ENCODE results near the gene BTBD9. TPM values are rescaled to one million over a fixed set of nuclear protein-coding genes. Genes with fewer than 3 reads are reported as not detected.
A peak's percentile ranks its signal among the peaks of the same experiment; 100 is the strongest.

Gene BTBD9
- total RNA-seq, 6 experiments from 2014 or later = 4.5 to 7.5 (median 5.7) TPM

- Histone ChIP-seq H3K27me3 (no peaks in the 10 kb centered on the region), H3K27ac (no peak overlapping the region), H3K4me3 (no peak overlapping the region), H3K9me3 (no peaks in the 10 kb centered on the region), H3K4me1 (no peaks in the 10 kb centered on the region), H3K36me3 (no peaks in the 10 kb centered on the region)
- DNase-seq (no peak), ATAC-seq (no peak)
- WGBS (ENCODE audit: insufficient coverage, low coverage, low lambda C conversion rate, missing lambda C conversion rate) = 86% methylated on average over 6 of the region's 11 CpGs
- TF ChIP-seq POLR2A (IDR thresholded peaks at IDR 0.05) (no peak), CTCF (IDR thresholded peaks at IDR 0.05) (no peak)
- intact Hi-C loops (cut with DNase I) = no loop called here
These were observed 424.5 kb downstream of the BTBD9 start for GRCh38 chr6:38215225-38215624.

DNA sequence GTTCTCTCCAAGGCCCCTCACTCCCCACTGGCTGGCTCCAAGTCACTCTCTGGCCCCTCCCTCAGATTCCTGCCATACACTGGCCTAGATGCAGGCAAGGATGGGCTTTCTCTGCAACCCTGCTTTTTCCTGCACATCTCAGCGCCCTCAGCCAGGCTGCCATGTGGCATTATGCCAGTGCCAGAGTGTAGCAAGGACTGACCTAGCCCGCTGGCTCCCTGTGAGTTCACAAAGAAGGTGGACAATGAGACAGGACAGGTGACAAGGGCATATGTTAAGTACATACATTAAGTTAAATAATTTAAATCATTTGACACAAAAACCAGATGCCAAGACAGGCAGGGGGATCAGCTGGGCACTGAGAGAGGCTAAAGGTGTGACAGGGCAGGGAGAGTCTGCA is 425.6 kb downstream of the BTBD9 start:
- TF ChIP-seq CTCF (IDR thresholded peaks at IDR 0.05) = no peak
- TF ChIP-seq POLR2A (IDR thresholded peaks at IDR 0.05) = no peak
- no peak overlapping the region for H3K27ac ChIP-seq
- H3K4me3 ChIP-seq = no peak overlapping the region
- H3K27me3 ChIP-seq = no peaks in the 10 kb centered on the region
- intact Hi-C loops (cut with DNase I) = no loop called here
- 66% methylated on average over 2 of the region's 2 CpGs for WGBS (ENCODE audit: insufficient coverage, low coverage, low lambda C conversion rate, missing lambda C conversion rate)
- ATAC-seq (peak in 3 of 4 donors; percentile 36 to 64 (median 53)), DNase-seq (peak in 1 of 3 donors; percentile 55)
- no peaks in the 10 kb centered on the region for H3K9me3 ChIP-seq
- H3K36me3 ChIP-seq = no peaks in the 10 kb centered on the region
- no peaks in the 10 kb centered on the region for H3K4me1 ChIP-seq

- DNase-seq (no peak), ATAC-seq (peak in 3 of 4 donors; percentile 25 to 40 (median 28))
- H3K4me1 ChIP-seq = no peaks in the 10 kb centered on the region
- no peak overlapping the region for H3K4me3 ChIP-seq
- WGBS (ENCODE audit: insufficient coverage, low coverage, low lambda C conversion rate, missing lambda C conversion rate) = 90% methylated on average over 2 of the region's 2 CpGs
- H3K36me3 ChIP-seq = no peaks in the 10 kb centered on the region
- no peaks in the 10 kb centered on the region for H3K9me3 ChIP-seq
- no peaks in the 10 kb centered on the region for H3K27me3 ChIP-seq
- intact Hi-C loops (cut with DNase I) = no loop called here
- no peak for TF ChIP-seq CTCF (IDR thresholded peaks at IDR 0.05)
- no peak for TF ChIP-seq POLR2A (IDR thresholded peaks at IDR 0.05)
- H3K27ac ChIP-seq = no peak overlapping the region
These were observed 426.5 kb downstream of the BTBD9 start for GRCh38 chr6:38213251-38213658.

DNA sequence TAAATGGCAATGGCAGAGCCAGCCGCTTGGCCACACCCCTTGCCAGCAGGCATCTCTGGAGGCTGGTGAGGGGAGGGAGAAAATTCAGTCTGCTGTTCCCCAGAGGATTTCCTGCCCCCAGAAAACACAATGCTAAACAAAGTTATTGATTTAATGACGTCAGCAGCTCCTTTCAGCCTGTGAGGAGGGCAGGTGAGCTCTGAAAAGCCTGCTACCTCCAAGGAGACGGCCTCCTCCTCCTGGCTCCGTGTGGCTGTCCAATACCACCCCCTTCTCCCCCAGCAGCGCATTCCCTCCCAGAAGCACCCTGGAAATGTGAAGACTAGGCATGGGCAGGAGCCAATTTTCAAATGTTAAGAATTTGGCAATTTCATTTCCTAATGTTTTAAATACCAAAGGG is 427.1 kb downstream of the BTBD9 start:
- no peaks in the 10 kb centered on the region for H3K27me3 ChIP-seq
- H3K4me1 ChIP-seq = no peaks in the 10 kb centered on the region
- intact Hi-C loops (cut with DNase I) = no loop called here
- no peaks in the 10 kb centered on the region for H3K9me3 ChIP-seq
- ATAC-seq = peak in 3 of 4 donors; percentile 11 to 56 (median 25)
- no peak for DNase-seq
- WGBS (ENCODE audit: insufficient coverage, low coverage, low lambda C conversion rate, missing lambda C conversion rate) = 63% methylated on average over 4 of the region's 5 CpGs
- TF ChIP-seq CTCF (IDR thresholded peaks at IDR 0.05) = no peak
- TF ChIP-seq POLR2A (IDR thresholded peaks at IDR 0.05) = no peak
- no peak overlapping the region for H3K27ac ChIP-seq
- no peaks in the 10 kb centered on the region for H3K36me3 ChIP-seq
- no peak overlapping the region for H3K4me3 ChIP-seq

DNA sequence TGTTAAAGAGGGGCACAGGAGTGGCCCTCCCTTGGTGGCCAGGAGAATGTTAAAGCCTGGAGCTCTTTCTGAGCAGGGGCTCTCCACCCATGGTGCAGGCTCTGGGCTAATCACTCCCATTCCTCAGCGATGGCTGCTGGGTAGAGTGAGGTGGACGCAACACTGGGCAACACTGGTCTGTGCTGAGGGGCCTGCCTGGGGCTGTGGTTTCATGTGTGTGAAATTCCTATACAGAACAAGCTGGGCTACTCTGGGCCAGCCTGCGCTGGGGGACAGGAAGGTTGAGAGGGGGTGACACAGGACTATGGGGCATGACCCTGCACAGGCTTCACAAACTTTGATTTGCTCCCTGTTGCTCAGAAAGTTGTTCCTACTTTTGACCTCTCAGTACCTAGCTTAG is 427.6 kb downstream of the BTBD9 start:
- intact Hi-C loops (cut with DNase I) = no loop called here
- TF ChIP-seq CTCF (IDR thresholded peaks at IDR 0.05) = no peak
- no peak for TF ChIP-seq POLR2A (IDR thresholded peaks at IDR 0.05)
- ATAC-seq (no peak), DNase-seq (no peak)
- Histone ChIP-seq H3K4me1 (no peaks in the 10 kb centered on the region), H3K9me3 (no peaks in the 10 kb centered on the region), H3K27ac (no peak overlapping the region), H3K4me3 (no peak overlapping the region), H3K27me3 (no peaks in the 10 kb centered on the region), H3K36me3 (no peaks in the 10 kb centered on the region)
- 83% methylated on average over 1 of the region's 3 CpGs for WGBS (ENCODE audit: insufficient coverage, low coverage, low lambda C conversion rate, missing lambda C conversion rate)
